Uterus (tissue), 2 donors: Measurements from ENCODE around the gene MICOS13.

Experiments
- POLR2A ChIP-seq, 2 donors: fragments of 450-650 bp; IDR thresholded peaks; one replicate each; pipeline ENCODE4 v1.6.1; 2016; ENCODE audit warnings: antibody characterized with exemption in 2 of 2, mild to moderate bottlenecking in 1 of 2, moderate library complexity in 1 of 2
- TF ChIP-seq, protein P1 (sequence below), 4 experiments: fragments of 200-600 bp in 2 of 4; fragments of 450-650 bp in 2 of 4; sonication (generic) in 2 of 4; IDR thresholded peaks; one replicate each; pipeline ENCODE4 v1.5.1; 2016 to 2019; ENCODE audit warnings: antibody characterized with exemption in 4 of 4, mild to moderate bottlenecking in 2 of 4, moderate library complexity in 1 of 4

GRCh38 chr19:5644037-5644436 is 36.3 kb downstream of the MICOS13 start:
- TF ChIP-seq, protein P1, sequence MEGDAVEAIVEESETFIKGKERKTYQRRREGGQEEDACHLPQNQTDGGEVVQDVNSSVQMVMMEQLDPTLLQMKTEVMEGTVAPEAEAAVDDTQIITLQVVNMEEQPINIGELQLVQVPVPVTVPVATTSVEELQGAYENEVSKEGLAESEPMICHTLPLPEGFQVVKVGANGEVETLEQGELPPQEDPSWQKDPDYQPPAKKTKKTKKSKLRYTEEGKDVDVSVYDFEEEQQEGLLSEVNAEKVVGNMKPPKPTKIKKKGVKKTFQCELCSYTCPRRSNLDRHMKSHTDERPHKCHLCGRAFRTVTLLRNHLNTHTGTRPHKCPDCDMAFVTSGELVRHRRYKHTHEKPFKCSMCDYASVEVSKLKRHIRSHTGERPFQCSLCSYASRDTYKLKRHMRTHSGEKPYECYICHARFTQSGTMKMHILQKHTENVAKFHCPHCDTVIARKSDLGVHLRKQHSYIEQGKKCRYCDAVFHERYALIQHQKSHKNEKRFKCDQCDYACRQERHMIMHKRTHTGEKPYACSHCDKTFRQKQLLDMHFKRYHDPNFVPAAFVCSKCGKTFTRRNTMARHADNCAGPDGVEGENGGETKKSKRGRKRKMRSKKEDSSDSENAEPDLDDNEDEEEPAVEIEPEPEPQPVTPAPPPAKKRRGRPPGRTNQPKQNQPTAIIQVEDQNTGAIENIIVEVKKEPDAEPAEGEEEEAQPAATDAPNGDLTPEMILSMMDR (IDR thresholded peaks at IDR 0.05) = no peak
- no peak for TF ChIP-seq POLR2A (IDR thresholded peaks at IDR 0.05)
